NCI-H1048 (cell line): ENCODE measurements around the gene OSBPL5.

ENCODE experiments used
- DNase-seq: peaks from one replicate; lab custom pipeline; 2025; lab: John Stamatoyannopoulos, UW

OSBPL5 gene, protein sequence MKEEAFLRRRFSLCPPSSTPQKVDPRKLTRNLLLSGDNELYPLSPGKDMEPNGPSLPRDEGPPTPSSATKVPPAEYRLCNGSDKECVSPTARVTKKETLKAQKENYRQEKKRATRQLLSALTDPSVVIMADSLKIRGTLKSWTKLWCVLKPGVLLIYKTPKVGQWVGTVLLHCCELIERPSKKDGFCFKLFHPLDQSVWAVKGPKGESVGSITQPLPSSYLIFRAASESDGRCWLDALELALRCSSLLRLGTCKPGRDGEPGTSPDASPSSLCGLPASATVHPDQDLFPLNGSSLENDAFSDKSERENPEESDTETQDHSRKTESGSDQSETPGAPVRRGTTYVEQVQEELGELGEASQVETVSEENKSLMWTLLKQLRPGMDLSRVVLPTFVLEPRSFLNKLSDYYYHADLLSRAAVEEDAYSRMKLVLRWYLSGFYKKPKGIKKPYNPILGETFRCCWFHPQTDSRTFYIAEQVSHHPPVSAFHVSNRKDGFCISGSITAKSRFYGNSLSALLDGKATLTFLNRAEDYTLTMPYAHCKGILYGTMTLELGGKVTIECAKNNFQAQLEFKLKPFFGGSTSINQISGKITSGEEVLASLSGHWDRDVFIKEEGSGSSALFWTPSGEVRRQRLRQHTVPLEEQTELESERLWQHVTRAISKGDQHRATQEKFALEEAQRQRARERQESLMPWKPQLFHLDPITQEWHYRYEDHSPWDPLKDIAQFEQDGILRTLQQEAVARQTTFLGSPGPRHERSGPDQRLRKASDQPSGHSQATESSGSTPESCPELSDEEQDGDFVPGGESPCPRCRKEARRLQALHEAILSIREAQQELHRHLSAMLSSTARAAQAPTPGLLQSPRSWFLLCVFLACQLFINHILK

DNA sequence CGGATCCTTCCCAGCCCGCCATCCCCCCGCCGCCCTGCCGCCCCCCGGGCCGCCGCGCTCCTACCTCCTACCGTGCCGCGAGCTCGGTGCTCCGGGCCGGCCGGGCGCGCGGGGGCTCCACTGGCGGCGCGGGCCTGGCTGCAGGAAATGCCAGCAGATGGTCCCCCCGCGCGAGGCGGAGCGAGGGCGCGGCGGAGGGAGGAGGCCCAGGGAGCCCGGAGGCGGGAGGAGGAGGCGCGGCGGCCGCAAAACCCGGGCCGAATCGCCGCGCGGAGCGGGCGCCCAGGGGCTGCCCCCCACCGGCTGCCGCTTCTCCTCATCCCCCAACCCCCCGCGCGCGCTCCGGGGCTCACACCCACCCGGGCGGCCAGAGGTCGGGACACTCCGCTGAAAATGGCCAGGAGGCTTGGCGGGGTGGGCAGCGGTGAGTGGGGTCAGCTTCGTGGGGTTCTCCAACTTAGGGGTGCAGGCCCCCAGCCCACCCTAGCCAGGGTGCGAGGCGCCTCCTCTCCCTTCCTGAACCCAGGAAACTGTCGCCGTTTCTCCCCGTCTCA is at the start of gene OSBPL5:
OSBPL5 (minus strand) TSS at position 159 of the 554 bp plus-strand sequence. CDS start 36,162 bp downstream, outside the sequence.
- DNase-seq, result no peak

DNA sequence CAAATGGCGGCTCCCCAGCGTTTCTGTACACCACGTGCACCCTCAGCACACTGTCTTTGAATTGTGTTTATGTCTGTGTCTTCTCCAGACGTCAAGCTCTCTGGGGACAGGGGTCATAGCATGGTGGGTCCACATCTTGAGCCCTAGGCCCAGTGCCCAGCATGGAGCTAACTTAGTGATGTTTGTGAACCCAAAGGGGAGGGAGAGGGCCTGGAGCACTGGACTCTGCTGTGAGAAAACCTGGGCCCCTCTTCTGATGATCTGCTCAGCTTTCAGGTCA is 49.2 kb upstream of the OSBPL5 start:
- DNase-seq, result no peak

DNA sequence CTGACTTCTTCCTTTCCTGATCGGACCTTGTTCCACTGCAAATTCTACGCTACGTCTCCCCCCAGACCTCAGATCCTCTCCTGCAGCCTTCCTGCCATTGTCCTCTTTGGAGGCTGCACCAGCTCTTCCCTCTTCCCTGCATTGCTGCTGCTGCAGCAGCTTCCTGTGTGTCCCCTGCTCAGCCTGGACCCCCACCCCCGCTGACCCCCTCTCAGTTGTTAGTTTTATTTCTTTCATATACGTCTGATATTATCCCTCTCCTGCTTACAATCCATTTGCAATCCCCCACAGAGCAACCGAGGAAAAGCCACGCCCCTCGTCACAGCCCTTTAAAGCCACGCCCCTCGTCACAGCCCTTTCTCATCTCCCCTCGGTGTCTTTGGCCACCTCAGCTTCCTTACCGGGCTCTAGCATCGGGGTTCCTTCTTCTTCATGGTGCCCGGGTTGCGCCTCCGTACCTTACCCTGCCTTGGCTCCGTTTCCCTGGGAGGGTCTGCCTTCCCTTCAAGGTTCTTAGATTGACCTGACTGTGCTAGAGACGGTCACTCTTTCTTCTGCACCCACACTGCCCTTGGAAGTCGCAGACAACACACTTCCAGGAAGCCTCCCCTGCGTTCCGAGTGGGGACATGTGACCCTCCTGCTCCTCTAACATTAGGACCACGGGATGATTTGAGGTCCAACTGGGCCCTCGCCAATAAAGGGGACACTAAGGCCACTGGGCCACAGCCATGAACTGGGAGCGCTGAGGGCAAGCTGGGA is 48.7 kb upstream of the OSBPL5 start:
- no peak for DNase-seq

DNA sequence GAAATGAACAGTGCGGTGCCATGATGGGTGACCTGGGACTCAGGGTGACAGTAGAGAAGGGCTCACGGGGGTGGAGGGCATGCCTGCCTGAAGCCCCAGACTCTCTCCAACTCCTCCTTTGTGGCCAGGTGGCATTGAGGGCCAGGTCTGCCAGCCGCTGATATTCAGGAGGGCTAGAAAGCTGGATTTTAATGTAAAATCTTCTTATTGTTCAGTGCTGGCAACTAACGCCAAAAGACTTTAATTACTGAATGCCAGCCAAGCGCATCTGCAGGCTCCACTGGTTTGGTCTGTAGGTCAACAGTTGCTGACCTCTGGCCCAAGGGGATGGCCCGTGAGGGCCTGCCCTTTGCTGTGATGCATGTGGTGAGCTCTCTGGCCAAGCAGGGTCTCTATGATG is 43.2 kb upstream of the OSBPL5 start:
- no peak for DNase-seq

DNA sequence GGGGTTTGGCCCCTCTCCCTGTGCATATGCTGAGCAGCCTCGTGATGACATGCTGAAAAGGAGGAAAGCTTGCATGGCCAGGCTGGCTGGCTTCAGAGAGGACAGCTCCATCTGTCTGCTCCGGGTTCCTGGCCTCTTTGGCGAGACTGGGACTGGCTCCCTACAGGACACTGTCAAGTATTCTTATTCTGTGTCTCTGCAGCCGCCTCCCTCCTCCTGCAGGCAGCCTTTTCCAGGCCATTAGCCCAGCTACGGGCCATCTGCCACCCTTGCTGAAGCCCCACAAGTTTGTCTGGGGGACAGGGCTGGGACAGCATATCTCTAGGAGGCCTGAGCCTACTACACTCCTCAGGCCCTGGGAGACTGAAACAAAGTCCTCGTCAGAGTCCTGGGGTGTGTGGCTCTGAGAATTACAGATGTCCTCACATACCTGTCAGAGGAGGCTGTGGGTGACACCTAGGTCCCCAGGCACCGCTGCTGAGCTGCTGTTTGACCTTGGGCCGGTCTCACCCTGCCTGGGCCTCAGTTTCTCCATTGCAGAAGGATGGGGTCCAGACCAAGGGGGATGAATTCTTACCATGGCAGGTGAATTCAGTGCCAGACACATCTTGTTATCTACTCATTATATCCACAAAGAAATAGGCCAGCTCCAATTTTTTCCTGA is 42.5 kb upstream of the OSBPL5 start:
- DNase-seq, result no peak

DNA sequence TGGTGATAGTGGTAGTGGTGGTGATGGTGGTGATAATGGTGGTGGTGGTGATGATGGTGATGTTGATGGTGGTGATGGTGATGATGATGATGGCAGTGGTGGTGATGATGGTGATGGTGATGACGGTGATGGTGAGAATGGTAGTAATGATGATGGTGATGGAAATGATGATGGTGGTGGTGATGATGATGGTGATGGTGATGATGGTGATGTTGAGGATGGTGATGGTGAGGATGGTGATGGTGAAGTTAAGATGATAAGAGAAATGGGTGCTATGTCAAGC is 41.8 kb upstream of the OSBPL5 start:
- no peak for DNase-seq

DNA sequence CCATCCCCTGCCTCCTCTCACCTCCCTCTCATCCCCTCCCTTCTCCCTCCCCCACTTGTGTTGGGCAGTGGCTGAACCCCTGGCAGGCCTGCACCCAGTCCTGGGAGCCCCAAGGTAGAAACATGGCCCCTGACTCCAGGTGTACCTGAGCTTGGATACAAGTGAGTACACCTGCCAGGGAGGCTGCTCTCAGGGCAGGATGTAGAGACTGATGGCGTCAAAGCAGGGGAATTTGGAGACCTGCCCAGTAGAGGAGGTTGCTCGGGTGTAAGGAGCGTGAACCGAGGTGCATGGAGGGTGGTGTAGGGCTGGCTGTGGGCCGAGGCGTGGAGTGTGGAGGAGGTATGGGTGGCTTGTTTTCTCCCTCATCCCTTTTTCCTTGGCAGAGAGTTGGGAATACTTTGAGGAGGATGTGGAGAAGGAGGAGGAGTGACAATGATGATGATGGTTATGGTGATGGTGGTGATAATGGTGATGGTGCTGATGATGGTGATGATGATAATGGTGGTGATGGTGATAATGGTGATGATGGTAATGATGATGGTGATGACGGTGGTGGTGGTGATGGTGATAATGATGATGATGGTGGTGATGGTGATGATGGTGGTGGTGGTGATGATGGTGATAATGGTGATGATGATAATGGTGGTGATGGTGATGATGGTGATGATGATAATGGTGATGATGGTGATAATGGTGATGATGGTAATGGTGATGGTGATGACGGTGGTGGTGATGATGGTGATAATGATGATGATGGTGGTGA is 41.2 kb upstream of the OSBPL5 start:
- no peak for DNase-seq

DNA sequence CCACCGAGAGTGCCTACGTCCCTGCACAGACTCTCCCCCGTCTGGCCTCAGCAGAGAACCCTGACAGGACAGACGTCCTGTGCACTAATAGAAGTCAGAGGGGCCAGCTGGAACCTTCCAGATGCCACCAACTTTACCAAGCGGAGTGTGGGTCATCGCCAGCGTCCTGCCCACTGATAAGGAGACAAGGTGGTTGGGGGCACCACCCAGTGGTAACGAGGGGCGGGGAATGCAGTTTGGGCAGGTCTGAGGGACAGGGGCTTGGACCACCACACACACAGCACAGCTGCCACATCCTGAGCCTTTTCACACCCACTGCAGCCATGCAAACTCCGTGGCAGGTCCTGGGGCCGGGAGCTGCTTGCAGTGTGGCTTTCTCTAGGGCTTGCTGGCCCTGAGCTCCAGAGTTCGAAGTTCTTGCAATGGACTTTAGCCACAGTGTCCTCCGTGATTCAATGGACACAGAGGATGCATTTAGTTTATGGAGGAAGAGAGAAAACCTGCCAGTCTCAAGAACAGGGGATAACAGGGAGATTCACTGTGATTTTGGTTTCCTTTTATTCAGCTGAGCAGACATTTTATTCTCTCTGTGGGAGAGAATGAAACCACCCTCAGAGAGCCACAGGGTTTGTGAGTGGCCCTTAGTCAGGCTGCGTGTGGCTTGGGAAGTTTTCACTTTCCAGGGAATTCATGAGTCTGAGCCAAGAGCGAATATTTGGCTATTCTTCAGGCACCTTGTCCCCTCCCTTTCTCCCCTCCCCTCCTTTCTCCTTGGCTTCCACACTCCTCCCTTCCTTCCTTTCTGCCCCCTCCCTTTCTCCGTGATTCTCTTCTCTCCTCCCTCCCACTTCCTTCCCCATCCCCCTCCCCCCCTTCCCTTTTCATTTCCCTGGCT is 40.4 kb upstream of the OSBPL5 start:
- DNase-seq, result no peak

DNA sequence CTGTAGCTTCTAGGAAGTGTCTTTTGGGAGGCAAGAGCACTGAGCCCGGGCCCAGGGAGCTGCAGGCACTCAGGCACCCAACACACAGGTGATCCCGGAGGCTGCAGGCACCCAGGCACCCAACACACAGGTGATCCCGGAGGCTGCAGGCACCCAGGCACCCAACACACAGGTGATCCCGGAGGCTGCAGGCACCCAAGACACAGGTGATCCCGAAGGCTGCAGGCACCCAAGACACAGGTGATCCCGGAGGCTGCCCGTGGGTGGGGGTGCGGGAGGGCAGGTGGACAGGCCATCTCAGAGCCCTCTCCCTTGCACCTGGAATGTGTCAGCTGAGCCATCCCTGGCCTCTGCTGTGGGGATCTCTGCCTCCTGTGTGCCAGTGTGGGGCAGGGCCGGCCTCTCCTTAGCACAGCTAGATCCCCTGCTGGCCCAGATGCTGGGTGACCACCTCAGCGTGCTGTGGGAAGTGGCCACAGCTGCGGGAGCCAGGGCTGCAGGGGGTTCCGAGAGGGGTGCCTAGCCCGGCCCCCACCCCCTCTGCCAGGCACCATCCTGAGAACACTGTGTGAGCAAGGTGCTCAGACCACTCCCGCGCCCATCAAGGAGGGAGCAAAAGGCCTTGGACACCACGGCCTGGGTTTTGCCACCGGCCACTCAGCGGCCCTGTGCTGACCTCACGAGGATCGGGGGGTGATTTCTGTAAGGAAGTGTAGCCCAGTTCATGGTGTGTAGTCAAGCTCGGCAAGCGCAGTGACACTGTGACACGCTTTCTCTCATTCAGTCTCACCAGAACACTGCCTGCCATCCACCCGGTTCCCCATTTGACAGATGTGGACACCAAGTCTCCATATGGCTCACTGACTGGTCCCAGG is 39.3 kb upstream of the OSBPL5 start:
- no peak for DNase-seq

DNA sequence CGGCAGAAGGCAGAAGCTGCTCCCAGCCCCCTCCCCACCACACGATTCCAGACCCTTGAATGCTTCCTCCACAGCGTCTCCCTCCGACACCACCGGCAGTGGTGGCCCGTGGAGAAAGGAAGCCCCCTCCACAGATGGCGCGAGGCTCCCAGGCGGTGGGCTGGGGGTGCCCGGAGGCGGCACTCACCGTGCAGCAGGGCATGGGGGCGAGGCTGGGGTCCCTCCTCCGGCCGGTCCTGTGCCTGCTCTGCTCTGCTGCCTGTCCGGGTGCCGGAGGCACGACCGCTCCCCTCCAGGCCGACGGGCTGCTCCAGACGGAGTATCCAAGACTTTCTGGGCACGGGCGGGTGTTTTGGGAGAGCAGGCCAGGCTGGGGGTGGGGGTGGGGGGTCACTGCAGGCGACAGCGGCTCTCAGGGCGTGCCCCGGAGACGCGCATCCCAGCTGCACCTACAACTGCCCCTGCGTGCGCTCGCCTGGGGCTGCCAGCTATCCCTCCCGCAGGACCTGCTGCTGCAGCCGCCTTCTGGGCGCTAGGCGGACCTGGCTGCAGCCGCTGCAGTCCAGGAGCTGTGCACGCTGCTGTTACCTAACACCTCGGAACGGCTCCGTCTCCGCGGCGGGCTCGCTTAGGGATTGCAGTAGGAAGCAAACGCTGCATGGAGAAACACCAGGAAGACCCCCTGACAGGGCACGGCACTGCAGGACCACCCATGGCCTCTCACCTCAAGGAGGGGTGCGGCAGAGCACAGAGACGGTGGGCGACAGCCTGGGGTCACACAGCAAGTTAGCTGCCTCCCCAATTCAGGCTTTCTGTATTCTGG is 38.3 kb upstream of the OSBPL5 start:
- DNase-seq, result no peak

DNA sequence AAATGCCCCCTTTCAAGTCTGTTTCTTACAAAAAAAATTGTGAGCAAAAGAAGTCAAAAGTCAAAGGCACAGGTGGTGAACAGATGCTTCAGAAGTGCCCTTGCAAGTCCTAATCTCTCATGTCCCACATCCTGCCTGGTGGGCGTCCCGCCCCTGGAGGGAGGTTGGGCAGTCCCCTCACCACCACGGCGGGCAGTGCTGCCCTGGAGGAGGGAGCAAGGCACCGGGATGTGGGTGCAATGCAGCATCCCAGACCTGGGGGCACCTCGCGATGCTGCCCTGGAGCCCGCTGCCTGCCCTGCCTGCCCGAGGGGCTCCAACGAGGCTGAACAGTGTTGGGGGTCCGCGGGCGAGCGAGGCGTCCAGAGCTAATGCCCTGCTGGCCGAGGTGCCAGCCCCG is 37.6 kb upstream of the OSBPL5 start:
- no peak for DNase-seq

DNA sequence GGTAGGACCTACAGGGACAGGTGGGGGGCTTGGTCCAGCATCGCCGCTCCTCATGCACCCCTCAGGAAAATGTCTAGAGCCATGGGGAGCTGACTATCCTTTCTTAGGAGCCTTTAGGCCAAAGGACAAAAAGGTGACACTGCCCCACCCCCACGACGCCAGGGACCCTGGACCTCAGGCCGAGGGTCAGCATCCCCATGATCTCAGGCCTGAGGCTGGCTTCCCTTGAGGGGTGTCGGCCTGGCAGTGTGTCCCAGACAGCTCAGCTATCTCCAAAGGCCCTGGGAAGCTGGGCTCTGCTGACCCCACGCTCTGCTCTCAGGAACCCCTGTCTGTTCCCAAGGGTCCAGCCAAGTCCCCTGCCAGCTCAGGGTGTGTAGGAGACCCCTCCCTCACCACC is 37.2 kb upstream of the OSBPL5 start:
- DNase-seq, result no peak

DNA sequence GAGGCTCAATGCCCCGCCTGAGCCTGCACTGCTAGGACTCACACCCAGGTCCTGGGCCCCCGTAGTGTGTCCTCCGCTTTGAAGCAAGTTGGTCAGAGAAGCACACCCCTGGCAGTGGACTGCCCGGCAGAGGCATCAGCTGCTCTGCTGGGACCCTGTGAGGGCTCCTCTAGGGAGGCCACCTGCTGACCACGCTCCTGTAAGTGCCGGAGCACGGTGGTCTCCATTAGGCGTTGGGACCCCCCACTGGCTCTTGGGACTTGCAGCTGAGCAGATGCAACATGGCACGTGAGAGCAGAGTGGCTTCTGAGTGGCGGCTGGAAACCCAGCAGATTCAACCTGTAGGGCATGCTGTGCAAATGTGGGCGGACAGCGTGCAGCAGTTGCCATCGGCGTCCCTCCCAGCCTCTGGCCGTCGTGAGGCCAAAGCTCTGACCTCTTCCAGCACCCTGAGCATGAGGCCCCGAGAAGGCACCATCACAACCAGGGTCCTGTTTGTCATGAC is 36.6 kb upstream of the OSBPL5 start:
- no peak for DNase-seq

DNA sequence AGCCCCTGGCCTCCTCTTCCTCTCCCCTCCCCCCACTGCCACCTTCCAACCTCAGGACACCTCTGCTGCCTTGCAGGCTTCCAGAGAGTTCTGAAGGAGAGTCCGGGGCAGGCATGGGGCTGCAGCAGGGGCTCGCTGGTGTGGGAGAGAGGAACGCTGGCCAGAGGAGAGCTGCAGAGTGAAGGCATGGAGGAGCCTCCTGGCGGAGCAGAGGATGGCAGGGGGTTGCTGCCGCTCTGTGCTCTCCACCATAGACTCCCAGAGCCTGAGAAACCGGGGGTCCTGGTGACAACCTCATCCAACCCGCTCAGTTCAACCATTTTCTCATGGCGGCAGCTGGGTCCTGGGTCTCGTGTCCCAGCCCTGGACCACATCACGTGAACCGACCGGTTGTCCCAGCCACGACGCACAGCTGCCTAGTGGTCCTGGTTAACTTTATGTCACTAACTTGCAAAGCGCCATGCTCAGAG is 36.0 kb upstream of the OSBPL5 start:
- no peak for DNase-seq

DNA sequence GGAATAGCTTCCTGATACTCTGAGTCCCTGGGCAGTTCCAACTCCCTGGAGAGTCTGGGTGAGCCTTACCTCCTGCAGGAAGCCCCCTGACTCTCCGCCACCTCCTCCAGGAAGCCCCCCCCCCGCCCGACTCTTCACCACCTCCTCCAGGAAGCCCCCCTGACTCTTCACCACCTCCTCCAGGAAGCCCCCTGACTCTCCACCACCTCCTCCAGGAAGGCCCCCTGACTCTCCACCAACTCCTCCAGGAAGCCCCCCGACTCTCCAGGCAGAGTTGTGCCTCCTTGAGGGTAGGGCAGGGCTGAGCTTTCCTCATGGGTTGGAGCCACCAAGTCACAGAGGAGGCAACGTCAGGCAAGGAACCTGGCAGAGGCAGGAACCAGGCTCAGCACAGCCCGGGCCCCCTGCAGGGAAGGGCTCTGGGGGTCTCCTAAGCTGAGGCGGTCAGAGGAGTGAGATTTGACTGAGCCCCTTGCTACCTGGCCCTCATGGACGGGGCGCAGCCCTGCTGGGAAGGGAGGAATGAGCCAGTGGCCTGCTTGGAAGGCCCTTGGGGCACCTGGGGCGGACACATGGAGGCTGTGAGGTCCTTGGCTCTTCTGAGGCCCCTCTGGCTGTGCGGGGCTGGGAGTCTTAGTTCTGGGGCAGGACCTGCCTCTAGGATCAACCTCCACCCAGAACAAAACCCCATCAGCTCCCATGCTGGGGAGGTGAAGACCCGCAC is 35.4 kb upstream of the OSBPL5 start:
- no peak for DNase-seq

DNA sequence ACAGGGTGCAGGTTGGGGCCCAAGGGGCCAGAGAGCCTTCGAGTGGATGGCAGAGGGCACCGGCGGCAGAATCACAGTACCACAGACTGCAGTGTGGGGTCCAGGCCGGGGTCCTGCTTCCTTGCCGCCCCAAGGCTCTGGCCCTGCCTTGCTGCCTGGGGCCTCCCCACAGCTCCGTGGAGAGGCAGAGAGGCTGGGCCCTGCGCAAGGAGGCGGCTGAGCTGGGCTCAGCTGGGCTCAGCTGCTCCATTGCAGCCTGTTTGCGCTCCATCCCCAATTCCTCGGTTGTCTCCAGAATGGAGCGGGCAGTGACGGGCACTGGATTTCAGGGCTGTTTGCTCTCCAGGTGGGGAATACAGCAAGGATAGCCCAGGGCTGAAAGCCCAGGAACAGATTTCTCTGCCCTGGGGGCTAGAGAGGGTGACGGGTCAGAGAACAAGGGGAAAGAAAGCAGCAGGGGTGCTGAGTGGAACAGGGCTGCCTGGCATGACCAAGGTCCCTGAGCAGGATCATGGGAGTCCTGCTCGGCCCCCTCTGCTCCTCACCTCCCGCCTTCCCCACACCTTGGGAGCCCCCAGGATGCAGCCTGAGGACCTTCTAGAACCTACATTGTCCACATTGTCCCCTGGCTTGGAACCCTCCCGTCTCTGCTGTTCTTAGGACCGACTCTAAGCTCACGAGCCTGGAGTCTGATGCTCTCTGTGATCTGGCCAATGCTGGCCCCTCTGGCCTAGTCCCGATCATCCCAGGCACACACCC is 34.6 kb upstream of the OSBPL5 start:
- no peak for DNase-seq

DNA sequence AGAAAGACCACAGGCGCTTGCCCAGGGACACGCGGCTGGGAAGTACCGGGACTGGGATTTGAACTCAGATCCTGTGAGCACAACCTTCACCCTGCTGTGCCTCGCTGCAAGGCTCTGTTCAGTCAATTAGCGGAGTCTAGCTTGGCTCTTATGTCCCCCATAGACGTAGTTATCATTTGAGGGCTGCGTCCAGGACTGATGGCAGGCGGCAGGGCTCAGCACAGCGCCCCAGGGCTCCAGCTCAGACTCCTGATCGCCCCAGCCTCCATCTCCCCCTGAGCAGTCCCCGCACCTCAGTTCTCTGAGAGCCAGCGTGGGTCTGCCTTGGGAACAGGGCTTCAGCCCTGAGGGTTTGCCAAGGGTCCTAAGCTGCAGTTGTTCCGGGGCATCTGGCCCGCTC is 33.7 kb upstream of the OSBPL5 start:
- DNase-seq, result no peak
